Measurements from ENCODE around the gene DCTD. TPM values are rescaled to one million over a fixed set of nuclear protein-coding genes. Genes with fewer than 3 reads are reported as not detected.
A peak's percentile ranks its signal among the peaks of the same experiment; 100 is the strongest.

DCTD gene
- total and polyA plus RNA-seq, 2 of the 13 experiments (the other 11 are each of a cell fraction or from before 2014, with no cell fraction given): 85.1 to 95.3 TPM

- TF ChIP-seq ZUFSP (CRISPR knock-in tag; IDR thresholded peaks at IDR 0.05; ENCODE audit: borderline replicate concordance) (no peak), ZNF891 (CRISPR knock-in tag; IDR thresholded peaks at IDR 0.05) (no peak; the same call in 1 of the 2 replicates), MXD3 (CRISPR knock-in tag; IDR thresholded peaks at IDR 0.05) (peak; percentile 35; the same call in 1 of the 2 replicates), NFKB2 (CRISPR knock-in tag; IDR thresholded peaks at IDR 0.05; ENCODE audit: borderline replicate concordance) (peak; percentile 51; the same call in 1 of the 2 replicates), ZNF282 (IDR thresholded peaks at IDR 0.05; ENCODE audit: partially characterized antibody) (no peak), ZNF30 (CRISPR knock-in tag; IDR thresholded peaks at IDR 0.05) (no peak), CEBPB (IDR thresholded peaks at IDR 0.05; ENCODE audit: borderline replicate concordance, low read depth, low read length) (no peak), ZFP37 (CRISPR knock-in tag; IDR thresholded peaks at IDR 0.05; ENCODE audit: borderline replicate concordance) (peak; percentile 91), RNF2 (conservative IDR thresholded peaks at IDR 0.05; ENCODE audit: low read depth) (peak; percentile 49; the same call in 1 of the 2 replicates), ZKSCAN1 (IDR thresholded peaks at IDR 0.05; ENCODE audit: low read length) (no peak), ZNF337 (CRISPR knock-in tag; IDR thresholded peaks at IDR 0.05; ENCODE audit: borderline replicate concordance, low read depth) (no peak; the same call in 1 of the 2 replicates), KLF15 (CRISPR knock-in tag; IDR thresholded peaks at IDR 0.05; ENCODE audit: borderline replicate concordance) (0 out of 2 replicates have a peak, but pooled peaks have one; percentile 39), NAIF1 (CRISPR knock-in tag; IDR thresholded peaks at IDR 0.05; ENCODE audit: borderline replicate concordance) (peak; percentile 76), NFAT5 (CRISPR knock-in tag; IDR thresholded peaks at IDR 0.05) (peak; percentile 38; the same call in 1 of the 2 replicates), SOX13 (IDR thresholded peaks at IDR 0.05) (peak; percentile 49; the same call in 1 of the 2 replicates), SOX13 (CRISPR knock-in tag; conservative IDR thresholded peaks at IDR 0.05 in 1 of 2, IDR thresholded peaks at IDR 0.05 in 1 of 2) (peak in 1 of 2 experiments; percentile 82; a peak in 2 of 4 replicates), PRDM10 (CRISPR knock-in tag; IDR thresholded peaks at IDR 0.05; ENCODE audit: low read depth) (peak; percentile 77), ZNF121 (CRISPR knock-in tag; IDR thresholded peaks at IDR 0.05) (0 out of 2 replicates have a peak, but pooled peaks have one; percentile 58), POLR2A (IDR thresholded peaks at IDR 0.05; ENCODE audit: insufficient read depth in 1 of 2, low read depth in 2 of 2, low read length in 2 of 2) (no peak; a peak in 1 of 4 replicates)
Observed at GRCh38 chr4:182895791-182896292, 21.3 kb downstream of the DCTD start (continued).

All from HepG2 (cell line).